DND-41 (cell line): Measurements from ENCODE around the gene MYL4.

Source experiments
- CTCF ChIP-seq: IDR thresholded peaks from 2 replicates; pipeline ENCODE4 v1.5.1; 2012; ENCODE audit warnings: borderline replicate concordance, low read length, moderate library complexity, mild to moderate bottlenecking; ENCODE audit not compliant: poor library complexity, severe bottlenecking; ENCODE audit errors: extremely low read depth
- EZH2 ChIP-seq: IDR thresholded peaks from 3 replicates; pipeline ENCODE4 v1.6.1; 2012; ENCODE audit warnings: borderline replicate concordance, low read depth, mild to moderate bottlenecking, moderate library complexity, low read length, inconsistent platforms; ENCODE audit not compliant: severe bottlenecking

GRCh38 chr17:47240806-47241205, 31.7 kb downstream of the MYL4 start:
- TF ChIP-seq CTCF (no peak), EZH2 (no peak)
